Measurements from ENCODE around the gene POMT2.

DNA sequence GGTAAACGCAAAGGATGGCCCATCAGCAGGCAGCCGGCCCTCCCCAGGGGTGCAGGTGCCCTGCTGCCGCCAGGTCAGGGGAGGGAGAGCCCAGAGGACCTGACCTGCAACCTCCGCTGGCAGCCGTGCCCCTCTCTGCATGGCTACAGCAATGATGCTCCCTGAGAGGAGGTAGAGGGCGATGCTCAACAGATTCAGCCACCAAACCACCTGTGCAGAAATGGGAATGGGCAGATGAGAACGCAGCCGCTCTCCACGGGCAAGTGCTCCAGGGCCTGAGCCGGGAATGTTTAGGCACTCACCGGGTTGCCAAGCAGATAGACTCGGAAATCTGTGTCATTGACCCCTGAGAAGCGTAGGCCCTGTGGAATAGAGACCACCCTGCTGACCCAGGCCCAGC, 41.0 kb downstream of the POMT2 start:
- no peak for TF ChIP-seq POLR2A (IDR thresholded peaks at IDR 0.05)
- TF ChIP-seq, protein P1, sequence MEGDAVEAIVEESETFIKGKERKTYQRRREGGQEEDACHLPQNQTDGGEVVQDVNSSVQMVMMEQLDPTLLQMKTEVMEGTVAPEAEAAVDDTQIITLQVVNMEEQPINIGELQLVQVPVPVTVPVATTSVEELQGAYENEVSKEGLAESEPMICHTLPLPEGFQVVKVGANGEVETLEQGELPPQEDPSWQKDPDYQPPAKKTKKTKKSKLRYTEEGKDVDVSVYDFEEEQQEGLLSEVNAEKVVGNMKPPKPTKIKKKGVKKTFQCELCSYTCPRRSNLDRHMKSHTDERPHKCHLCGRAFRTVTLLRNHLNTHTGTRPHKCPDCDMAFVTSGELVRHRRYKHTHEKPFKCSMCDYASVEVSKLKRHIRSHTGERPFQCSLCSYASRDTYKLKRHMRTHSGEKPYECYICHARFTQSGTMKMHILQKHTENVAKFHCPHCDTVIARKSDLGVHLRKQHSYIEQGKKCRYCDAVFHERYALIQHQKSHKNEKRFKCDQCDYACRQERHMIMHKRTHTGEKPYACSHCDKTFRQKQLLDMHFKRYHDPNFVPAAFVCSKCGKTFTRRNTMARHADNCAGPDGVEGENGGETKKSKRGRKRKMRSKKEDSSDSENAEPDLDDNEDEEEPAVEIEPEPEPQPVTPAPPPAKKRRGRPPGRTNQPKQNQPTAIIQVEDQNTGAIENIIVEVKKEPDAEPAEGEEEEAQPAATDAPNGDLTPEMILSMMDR (IDR thresholded peaks at IDR 0.05) = no peak

All from heart left ventricle (tissue), 13 donors.